ENCODE results near the gene IL17RB.

DNA sequence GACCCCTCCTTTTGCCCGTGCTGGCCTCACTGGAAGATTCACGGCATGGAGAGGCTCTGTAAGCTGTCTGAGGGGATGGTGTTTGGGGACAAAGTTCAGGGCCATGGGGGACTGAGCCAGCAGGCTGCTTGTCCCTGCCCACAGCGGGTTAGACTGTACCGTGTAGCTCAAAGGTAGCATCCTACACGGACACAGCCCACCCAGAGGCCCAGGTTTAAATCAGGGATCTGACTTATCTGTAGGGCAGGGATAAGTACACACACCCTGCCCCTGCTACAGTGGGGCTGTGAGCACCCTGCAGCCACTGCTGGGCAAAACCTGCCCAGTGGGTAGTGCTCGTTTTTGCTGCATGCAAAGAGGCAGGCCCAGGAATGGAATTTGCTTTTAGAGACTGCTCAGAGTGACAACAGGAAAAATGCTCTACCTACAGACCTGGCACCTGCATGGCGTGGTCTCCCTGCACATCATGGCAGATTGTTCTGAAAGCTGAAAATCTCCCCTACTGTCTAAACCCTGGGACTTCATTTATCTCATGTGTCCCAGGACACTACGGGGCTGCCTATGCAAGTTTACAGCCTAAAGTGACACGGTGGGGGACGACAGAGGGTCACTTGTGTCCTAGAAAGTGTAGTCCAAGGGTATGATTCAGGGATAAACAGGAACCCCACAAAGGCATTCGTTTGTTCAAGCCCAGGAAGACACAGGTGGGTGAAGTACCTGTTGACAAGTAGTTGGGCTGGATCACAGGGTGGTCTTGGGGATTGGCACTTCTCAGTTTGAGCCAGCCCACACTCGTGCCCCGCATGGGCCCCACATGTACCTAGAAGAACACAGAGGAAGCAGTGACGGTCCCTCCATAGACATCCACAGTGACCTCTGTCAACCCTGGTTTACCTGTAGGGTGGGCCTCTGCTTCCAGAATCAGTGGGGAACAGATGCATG is 27.9 kb upstream of the IL17RB start:
- TF ChIP-seq POLR2A (IDR thresholded peaks at IDR 0.05) (no peak), CTCF (IDR thresholded peaks at IDR 0.05) (no peak), POLR2AphosphoS5 (IDR thresholded peaks at IDR 0.05) (no peak)

Data from breast epithelium (tissue), 3 donors.